Loucy (cell line): ENCODE results near the gene PDE11A.

Source experiments
- EZH2phosphoT487 ChIP-seq: fragments of 200-600 bp; IDR thresholded peaks from 2 replicates; pipeline ENCODE4 v1.6.1; 2018; ENCODE audit warnings: antibody characterized with exemption, mild to moderate bottlenecking, moderate library complexity, borderline replicate concordance
- TF ChIP-seq, protein P1 (sequence below): fragments of 200-600 bp; sonication (generic); conservative IDR thresholded peaks from 2 replicates; pipeline ENCODE4 v1.5.1; 2014; ENCODE audit warnings: mild to moderate bottlenecking, antibody characterized with exemption, low read length

GRCh38 chr2:177759443-177759842, 313.1 kb downstream of the PDE11A start:
- TF ChIP-seq, protein P1, sequence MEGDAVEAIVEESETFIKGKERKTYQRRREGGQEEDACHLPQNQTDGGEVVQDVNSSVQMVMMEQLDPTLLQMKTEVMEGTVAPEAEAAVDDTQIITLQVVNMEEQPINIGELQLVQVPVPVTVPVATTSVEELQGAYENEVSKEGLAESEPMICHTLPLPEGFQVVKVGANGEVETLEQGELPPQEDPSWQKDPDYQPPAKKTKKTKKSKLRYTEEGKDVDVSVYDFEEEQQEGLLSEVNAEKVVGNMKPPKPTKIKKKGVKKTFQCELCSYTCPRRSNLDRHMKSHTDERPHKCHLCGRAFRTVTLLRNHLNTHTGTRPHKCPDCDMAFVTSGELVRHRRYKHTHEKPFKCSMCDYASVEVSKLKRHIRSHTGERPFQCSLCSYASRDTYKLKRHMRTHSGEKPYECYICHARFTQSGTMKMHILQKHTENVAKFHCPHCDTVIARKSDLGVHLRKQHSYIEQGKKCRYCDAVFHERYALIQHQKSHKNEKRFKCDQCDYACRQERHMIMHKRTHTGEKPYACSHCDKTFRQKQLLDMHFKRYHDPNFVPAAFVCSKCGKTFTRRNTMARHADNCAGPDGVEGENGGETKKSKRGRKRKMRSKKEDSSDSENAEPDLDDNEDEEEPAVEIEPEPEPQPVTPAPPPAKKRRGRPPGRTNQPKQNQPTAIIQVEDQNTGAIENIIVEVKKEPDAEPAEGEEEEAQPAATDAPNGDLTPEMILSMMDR: no peak
- no peak for TF ChIP-seq EZH2phosphoT487
